Stimulated activated CD8-positive, alpha-beta memory T cell treated with anti-CD3 and anti-CD28 coated beads, Interleukin-15, amount 100 ng/mL, for 1 hour (primary cell): ENCODE data around the gene UBAP1L.
"Not testable (repeated sequence)": the region's sequence is repeated elsewhere in the genome, so short reads cannot be mapped to it uniquely, and the experiment has no call there.

ENCODE experiments used
- DNase-seq: peaks from one replicate; pipeline ENCODE4 v3.0.0-alpha.2; 2020; ENCODE audit warnings: low read depth

Gene UBAP1L

DNA sequence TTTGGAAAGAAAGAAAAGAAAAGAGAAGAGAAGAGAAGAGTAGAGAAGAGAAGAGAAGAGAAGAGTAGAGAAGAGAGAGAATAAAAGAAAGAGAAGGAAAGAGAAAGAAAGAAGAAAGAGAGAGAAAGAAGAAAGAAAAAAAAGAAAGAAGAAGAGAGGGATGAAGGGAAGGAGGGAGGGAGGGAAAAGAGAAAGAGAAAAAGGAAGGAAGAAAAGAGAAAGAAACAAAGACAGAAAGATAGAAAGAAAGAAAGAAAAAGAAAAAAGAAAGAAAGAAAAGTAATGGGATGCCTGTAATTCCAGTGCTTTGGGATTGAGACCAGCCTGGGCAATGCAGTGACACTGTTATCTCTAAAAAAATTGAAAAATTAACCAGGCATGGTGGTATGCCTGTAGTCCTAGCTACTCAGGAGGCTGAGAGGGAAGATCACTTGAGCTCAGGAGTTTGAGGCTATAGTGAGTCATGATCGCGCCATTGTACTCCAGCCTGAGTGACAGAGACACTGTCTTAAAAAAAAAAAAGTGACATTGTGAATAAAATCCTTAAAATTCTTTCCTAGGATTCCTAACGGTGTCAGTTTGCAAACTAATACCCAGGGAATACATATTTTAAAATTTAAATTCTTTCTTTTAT lies 48.9 kb downstream of the UBAP1L start:
- DNase-seq: no peak

DNA sequence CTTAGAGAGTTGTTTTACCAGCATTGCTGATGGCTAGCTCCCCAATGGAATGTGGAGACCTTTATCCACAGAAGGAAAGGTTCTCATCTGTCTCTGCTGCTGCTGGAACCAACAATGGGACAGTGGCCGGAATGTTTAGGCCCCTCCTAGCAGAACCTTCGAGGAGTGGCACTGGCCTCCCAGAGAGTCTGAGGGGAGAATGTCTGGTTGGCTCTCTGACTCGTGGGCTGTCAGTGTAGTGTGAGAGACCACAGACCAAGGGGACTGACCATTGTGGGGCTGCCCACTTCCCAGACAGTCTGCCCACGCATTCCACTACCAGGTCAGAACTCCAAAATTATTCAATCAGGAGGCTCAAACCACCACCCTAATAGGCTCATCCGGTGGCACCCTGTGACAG lies 52.3 kb downstream of the UBAP1L start:
- no peak for DNase-seq

DNA sequence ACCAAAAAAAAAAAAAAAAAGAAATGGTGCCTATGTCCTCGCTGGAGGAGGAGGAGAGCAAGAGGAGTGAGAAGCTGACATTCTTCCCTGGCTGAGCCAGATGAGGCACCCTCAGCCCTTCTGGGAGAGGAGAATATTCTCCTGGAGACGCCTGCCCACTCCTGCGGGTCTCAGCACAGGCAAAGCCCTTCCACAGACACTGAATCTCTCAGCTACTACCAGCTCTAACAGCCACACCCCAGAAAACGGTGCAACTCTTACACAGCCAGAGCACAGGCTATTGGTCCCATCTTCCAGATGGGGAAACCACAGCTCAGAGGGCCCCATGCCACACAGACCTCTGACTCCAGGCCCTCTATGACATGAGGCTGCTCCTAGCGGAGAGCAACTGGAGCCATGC lies 52.9 kb downstream of the UBAP1L start:
- DNase-seq: no peak

DNA sequence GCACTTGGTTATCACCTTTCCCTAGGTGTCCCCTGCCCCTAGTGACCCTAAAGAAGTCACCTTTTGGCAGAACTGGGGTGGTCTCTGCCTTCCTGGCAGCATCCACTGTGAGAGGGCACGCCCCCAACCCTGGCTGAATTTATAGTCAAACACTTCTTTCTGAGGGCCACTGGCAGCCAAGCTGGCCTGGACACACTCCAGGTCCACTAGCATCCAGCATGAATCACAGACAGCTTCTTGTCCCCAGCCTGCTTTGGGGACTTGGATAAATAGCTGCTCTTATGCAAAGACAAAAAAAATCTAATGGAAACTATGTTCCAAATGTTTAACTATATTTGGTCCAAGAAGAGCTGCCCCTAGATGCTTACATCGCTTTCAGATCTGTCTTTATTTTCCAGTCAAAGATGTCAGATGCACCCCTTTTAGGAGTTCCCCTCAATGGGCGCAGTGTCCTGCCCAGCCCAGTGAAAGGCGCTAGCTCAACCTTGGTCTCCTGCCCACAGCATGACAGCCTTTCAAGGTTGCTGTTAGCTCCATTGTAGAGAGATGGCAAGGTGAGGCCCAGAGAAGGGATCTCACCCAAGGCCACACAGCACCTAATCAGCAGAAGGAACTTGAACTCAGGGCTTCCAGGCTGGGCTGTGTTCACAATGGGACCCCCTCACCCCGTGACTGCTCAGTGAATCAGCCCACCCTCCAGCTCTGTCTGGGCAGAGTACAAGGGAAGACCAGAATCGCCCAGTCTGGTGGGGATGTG lies 54.2 kb downstream of the UBAP1L start:
- DNase-seq: no peak

DNA sequence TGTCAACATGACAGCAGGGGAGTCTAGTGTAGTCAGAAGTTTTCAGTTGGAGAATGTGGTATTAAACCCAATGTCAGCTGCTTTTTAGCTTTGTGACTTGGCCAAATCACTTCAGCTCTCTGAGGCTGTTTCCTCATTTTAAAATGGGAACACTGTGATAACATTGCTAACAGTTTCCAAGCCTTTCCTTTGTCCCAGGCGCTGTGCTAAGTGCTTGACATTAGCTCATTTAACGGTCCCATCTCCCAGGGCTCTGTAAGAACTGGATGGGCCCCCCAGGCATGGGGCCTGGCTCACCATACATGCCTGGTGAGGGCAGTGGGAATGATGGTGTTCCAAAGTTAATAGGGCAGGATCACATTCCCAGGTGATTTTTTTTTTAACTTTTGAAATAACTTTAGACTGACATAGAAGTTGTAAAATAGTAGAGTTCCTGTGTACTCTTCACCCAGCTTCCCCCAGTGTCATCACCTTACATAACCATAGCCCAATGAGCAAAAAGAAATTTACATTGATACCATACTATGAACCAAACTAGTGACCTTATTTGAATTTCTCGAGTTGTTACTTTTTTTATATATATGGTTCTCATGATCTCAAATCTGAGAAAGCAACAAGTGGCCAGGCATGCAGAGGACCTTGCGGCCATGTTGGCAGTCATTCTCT lies 54.9 kb downstream of the UBAP1L start:
- DNase-seq: no peak

DNA sequence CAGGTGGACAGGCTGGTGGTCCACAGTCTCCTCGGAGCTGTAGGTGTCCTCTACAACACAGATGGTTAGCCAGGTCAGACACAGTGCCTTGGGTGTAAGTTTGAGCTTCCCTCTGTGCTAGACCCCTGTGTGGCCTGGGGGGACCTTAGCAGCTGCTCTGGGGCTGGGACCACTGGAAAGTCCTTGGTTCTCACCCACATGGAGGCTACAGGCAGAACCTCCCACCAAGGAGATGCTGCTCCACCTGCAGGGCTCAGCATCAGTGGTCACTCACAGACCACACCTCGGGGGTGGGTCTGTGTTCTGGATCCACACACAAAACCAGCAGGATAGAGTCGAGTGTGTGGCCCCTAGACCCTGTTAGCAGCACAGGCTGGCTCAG lies 55.6 kb downstream of the UBAP1L start:
- DNase-seq: no peak

DNA sequence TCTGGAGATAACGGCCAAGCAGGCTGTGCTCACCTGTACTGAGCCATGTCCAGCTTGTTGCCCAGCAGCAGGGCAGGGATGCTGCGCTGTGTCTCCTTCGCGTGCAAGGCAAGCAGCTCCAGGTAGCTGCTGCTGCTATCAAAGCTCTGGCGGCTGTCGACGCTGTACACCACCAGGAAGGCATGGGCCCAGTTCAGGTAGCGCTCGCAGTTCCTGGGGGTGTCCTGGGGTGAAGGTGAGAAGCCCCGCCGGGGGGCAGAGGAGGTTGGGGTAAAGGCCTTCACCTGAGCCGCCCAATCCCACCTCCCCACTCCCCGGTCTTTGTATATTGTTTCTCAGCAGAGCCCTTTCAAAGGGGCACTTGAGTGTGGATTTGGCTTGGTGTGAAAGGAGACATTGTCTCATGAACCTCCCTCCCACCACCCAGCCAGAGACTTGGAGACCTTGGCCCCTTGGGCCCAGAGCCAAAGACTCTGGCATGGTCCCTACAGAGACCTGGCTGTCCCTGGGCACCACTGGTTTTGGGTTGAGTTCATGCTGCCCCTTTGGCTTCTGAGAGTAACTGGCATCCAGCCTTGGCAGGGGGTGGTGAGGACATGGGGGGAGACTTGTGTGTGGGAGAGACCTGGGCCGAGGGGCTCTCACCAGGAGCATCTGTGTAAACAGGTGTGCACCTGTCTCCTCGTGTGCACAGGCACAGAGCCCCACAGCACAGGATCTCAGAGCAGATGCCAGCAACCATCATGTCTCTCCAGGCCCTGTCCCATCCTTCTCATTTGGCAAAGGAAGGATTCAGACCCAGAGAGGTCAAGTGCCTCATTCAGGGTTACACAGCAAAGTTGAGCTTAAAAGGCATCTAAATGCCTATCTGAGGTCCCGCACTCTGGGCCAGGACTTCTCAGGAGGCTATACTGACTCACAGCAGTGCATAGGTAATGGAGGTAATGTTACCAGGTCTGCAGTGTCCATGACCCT lies 56.3 kb downstream of the UBAP1L start:
- DNase-seq: no peak

DNA sequence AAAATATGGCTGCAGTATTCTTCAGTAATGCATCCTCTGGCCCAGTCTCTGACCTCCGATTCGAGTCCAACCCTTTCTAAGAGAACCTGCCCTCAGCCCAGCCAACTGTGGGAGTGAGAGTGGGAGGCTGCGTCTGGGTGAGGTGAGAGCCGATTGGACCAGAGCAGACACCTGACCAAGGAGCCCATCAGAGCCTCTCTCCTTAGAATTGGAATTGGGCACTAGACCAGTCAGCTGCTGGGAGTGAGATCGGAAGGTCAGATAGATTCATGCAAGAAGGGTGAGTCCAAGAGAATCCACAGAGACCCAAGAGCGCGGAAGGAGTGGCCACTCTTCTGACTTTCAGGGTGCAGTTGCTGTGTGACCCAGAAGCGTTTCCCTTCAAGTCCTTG lies 57.5 kb downstream of the UBAP1L start:
- no peak for DNase-seq

DNA sequence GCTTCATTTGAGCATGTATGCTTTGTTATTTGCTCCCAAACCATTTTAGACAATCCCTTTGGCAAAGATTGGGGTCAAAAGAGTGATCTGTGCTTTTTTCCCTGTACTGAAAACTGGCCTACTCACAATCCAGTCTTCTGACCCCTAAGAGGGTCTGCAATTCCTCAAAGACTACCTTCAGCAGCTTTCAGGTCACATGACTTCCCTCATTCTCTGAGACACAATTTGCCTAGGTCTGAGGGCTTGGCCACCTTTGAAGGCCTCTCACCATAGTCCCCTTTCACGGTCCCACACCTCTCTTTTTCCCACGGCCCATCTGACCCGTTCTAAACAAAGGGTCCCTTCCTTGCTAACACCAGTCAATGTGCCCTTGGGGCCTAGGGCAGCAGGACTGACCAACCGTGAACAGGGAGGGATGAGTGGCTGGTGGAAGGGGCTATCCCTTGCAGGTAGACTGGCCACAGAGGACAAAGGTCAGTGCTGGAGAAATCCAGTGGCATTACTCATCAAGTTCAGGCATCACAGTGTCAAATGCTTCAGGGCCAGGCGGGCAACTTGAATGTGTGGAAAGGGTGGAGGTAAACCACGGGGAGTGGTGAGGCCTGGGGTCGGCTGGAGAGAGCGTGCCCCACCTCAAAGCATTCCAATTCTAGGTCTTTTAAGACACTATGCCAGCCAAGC lies 58.0 kb downstream of the UBAP1L start:
- no peak for DNase-seq

DNA sequence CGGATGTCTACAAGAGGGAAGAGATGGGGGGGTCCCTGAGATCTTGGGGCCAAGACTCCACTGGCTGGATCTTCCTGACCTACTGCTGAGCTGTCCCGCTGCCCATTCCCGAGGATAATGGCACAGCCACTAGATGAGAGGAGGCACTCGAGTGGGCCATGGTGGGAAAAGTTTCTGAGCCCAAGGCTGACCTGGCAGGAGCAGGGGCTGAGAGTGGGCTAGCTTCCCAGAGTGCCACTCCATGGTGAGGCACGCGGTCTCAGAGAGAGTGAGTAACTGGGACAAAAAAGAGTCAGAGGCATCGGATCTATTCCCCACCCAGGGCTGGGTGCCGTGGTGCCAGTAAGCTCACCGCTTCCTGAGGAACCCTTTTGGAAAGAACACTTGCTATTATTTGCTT lies 58.9 kb downstream of the UBAP1L start:
- DNase-seq: no peak

DNA sequence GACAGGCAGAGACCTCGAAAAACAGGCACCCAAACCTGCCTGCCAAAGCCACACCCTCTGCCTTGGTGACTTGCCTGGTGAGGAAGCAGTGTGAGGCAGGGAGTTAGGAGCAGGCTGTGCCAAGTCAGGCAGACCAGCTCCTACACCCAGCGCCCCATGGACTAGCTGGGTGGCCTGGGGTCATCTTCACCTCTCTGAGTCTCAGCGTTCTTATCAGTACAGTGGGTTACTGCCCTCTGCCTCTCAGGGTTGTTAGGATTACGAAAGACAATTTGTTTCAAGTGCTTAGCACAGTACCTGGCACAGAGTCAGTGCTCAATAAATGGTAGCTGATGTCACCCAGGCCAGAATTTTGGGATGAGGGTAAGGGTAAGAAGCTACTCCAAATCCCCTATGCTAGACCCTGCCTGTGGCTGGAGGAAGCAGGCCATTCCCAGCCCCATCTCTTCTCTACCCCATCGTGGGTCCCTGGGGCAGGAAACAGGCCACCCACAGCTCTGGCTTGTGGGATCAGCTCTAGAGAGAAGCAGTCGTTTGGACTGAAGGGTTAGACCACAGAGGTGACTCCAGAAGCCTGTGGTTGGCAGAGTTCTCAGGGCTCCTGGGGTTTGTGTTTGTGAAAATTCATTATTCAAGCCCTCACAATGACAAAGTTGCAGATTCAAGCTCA lies 59.7 kb downstream of the UBAP1L start:
- no peak for DNase-seq

DNA sequence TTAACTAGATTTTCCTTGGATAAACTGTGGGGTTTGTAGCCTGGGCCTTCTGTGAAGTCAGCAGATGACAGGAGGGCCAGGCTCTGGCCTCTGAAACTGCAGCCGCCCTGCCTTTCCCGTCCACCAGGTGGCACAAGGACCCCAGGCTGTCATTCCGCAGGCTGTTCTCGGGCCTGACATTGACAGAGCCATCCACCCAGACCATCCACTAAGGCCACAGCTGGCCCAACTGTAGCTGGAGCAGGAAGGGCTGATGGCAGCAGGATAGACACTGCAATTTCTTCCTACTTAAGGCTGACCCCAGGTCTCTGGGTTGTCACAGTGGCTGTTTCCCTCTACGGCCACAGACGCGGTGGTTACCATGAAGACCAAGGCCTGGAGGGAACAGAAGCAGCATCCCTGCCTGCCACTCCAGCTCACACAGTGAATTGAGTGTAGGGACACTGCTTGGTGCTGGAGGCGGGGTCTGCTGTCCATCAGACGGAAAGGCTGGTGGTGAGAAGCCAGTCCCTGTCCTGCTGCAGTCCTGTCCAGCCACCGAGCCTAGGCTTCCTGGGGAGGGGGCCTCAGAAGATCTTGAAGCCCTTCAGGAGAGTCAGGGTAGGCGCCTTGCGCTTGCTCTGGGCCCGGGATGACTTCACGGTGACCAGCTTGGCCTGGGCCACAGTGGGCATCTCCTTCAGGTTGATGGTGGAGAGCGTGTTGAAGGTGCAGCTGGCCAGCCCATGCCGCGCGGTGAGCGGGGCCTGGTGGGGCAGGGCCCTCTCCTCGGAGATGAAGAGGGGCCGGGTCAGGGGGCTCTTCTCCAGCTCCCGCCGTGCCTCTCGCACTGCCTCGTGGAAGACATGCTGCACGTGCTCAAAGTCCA lies 60.4 kb downstream of the UBAP1L start:
- peak; percentile 9 for DNase-seq

DNA sequence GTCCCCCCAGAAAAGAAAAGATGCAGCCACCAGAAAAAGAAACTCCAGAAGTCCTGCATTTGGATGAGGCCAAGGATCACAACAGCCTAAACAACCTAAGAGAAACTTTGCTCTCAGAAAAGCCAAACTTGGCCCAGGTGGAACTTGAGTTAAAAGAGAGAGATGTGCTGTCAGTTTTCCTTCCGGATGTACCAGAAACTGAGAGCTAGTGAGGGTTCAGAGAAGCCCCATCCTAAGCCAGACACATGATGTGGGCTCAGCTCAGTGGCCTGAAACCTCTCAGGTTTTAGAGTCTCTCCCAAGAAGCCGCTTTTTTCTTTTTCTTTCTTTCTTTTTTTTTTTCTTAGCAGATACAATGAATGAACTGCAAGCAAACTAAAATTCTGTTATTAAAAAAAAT lies 62.0 kb downstream of the UBAP1L start:
- no peak for DNase-seq

DNA sequence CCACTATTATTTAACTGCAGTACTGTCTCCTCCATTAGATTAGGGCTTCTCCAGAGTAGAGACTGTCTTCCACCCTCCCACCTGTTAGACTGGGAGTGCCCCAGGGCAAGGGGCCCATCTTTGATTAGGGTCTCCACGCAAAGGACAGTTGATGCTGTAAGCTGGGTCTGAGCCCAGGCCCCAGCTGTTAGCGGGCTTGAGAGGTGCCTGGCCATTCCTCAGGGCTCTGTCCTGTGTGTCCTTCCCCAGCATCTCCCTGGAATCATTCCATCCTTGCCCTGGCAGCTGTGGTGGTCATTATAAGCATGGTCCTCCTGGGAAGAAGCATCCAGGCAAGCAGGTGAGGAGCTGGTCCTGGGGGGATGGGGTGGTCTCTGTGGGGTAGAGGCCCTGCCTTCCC lies 63.7 kb downstream of the UBAP1L start:
- DNase-seq: no peak

DNA sequence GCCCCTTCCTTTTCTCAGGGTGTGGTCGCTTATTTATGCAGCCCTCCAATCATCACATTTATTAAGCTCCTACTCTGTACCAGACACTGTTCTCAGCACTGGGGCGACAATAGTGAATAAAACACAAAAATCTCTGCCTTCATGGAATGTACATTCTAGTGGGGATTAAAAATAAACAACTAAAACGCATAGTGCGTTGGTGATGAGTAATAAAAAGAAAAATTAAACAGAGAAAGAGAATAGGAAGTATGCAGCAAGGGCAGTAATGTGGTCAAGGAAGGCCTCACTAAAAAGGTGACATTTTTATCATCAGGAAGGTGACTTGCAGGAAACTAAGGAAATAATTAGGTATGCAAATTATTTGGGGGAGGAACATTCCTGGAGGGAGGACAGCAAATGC lies 64.7 kb downstream of the UBAP1L start:
- DNase-seq: no peak

DNA sequence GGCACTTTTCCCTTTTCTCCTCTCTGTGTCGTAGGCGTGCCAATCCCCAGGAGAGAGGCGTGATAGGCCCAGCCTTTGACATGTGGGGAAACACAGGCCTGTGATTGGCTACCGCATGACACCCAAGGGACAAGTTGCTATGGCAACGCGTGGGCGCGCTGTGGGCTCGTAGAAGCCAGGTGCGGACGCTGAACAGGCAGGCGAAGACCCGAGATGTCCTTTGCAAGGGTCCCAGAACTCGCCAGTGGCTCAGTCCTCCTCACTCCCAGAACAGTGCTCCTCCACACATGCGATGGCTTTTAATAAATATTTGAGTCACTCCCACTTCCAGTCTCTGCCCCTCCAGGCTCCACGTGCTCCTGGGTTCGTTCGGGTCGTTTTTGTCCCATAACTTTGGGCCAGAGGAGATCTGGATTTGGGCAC lies 65.6 kb downstream of the UBAP1L start:
- peak; percentile 68 for DNase-seq

DNA sequence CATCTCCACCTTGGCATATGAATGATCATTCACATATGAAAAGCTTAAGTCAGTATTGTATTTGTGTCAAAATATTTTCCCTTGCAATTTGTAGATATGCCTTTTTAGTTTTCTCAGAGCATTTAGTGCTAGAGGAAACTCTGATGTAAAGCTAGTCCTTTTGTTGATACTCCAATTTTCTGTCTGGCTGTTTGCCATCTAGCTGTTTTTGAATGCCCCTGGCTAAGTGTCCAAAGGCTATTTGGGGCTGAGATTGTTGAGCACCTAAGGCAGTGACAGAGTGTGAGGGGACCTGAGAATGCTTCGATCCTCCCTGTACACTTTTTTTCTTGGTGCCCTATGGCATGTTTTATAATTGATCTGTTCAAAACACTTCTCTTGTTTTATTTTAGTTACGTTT lies 66.8 kb downstream of the UBAP1L start:
- no peak for DNase-seq

DNA sequence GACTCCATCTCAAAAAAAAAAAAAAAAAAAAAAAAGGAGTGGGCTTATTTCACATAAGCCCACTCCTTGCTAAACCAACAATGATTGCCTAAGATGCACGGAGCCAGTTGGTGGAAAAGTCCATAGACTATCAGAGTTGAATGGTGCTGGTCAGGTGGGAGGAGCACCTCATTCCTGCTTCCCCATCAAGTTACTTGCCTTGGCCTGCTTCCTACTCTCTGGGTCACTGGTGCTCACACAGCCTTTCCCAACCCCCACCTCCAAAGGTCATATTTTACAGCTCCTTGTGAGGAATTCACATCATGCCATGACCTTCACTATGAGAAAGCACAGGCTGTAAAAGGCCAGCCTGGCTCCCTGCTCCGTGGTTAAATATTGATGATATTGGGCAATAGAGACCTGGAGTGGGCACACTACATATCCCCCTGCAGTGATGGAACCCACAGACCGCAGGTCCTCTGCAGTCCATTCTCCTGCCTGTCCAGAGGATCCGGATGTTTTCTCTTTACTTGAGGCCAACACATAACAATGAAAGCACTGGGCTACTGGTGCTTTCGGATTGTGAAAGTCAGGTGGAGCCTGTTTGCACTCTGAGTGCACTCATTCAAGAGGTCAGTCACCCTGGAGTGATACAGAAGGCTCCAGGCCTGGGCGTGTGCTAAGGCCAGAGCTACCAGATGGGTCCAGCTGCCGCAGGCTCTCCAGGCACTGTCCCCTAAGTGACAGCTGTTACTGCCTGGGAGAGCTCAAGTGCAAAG lies 70.1 kb downstream of the UBAP1L start, which contains the start of gene SLC51B:
Gene SLC51B, plus strand, starts transcription at position 664 of the 758 bp plus-strand sequence. CDS start 4,618 bp downstream, outside the sequence.
- DNase-seq: no peak

DNA sequence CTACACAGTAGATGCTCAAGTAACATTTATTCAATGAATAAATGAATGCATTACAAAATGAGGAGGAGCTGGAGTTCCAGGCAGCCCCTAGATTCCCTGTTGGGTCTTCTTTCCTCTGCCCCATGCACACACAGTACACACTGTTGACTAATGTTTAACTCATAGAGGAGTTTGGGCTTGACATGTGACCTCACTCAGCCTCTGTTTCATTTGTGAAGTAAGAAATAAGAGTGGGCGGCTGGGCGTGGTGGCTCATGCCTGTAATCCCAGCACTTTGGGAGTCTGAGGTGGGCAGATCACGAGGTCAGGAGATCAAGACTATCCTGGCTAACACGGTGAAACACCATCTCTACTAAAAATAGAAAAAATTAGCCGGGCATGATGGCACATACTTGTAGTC lies 70.8 kb downstream of the UBAP1L start:
- DNase-seq: not testable (repeated sequence)
